ENCODE results near the gene TPRX1.

DNA sequence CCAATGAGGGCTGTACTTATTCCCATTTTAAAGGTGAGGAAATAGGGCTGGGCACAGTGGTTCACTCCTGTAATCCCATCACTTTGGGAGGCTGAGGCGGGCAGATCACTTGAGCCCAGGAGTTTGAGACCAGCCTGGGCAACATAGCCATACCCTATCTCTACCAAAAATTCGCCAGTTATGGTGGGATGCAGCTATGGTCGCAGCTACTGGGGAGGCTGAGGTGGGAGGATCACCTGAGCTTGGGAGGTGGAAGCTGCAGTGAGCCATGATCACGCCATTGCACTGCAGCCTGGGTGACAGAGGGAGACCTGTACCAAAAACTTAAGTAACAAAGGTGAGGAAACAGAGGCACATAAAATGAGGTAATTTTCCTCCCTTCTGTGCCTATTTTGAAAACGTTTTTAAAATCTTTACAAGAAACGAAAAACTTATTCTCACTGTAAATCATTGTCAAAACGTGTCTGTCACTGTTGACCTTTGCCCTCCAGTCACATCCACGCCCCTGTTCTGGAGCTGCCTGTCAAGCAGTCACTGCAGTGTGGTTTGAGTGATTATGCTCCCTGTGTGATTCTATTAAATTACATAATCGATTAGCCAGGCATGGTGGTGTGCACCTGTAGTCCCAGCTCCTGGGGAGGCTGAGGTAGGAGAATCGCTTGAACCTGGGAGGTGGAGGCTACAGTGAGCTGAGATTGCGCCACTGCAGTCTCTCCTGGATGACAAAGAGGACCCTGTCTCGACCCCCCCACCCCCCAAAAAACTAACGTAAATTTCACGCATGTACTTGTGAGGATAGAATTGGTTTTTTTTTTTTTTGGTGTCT, 46.5 kb downstream of the TPRX1 start:
- no peak for TF ChIP-seq EZH2 (IDR thresholded peaks at IDR 0.05; ENCODE audit: borderline replicate concordance, insufficient read depth, low read depth, low read length, poor library complexity, severe bottlenecking)
- TF ChIP-seq, protein P1, sequence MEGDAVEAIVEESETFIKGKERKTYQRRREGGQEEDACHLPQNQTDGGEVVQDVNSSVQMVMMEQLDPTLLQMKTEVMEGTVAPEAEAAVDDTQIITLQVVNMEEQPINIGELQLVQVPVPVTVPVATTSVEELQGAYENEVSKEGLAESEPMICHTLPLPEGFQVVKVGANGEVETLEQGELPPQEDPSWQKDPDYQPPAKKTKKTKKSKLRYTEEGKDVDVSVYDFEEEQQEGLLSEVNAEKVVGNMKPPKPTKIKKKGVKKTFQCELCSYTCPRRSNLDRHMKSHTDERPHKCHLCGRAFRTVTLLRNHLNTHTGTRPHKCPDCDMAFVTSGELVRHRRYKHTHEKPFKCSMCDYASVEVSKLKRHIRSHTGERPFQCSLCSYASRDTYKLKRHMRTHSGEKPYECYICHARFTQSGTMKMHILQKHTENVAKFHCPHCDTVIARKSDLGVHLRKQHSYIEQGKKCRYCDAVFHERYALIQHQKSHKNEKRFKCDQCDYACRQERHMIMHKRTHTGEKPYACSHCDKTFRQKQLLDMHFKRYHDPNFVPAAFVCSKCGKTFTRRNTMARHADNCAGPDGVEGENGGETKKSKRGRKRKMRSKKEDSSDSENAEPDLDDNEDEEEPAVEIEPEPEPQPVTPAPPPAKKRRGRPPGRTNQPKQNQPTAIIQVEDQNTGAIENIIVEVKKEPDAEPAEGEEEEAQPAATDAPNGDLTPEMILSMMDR (IDR thresholded peaks at IDR 0.05): no peak

Data from B cell (primary cell).